NCI-H146 treated with DMSO at 0.1 percent for 48 hours (cell line): ENCODE data around the gene IDH3A.
A peak's percentile ranks its signal among the peaks of the same experiment; 100 is the strongest.

Experiments used
- DNase-seq: peaks from one replicate; lab custom pipeline; 2025; ENCODE audit not compliant: unreplicated experiment; lab: John Stamatoyannopoulos, UW

IDH3A gene

GRCh38 chr15:78149068-78149804 lies at the start of gene IDH3A:
IDH3A (plus strand) TSS chr15:78149362; CDS start chr15:78149404, 42 bp downstream.
- DNase-seq, result peak; percentile 79

GRCh38 chr15:78100886-78101285 lies 48.3 kb upstream of the IDH3A start:
- no peak for DNase-seq

- no peak for DNase-seq
These were observed 47.6 kb upstream of the IDH3A start for GRCh38 chr15:78101423-78102105.

- no peak for DNase-seq
These were observed 47.0 kb upstream of the IDH3A start for GRCh38 chr15:78102211-78102610.

GRCh38 chr15:78102741-78103140 lies 46.4 kb upstream of the IDH3A start:
- DNase-seq, result no peak

GRCh38 chr15:78103406-78104118 lies 45.6 kb upstream of the IDH3A start:
- no peak for DNase-seq

- no peak for DNase-seq
These were observed 45.1 kb upstream of the IDH3A start for GRCh38 chr15:78104119-78104479.

GRCh38 chr15:78104566-78105475 lies 44.3 kb upstream of the IDH3A start:
- no peak for DNase-seq

- DNase-seq, result no peak
These were observed 43.5 kb upstream of the IDH3A start for GRCh38 chr15:78105476-78106241.

GRCh38 chr15:78107471-78107870 lies 41.7 kb upstream of the IDH3A start:
- DNase-seq, result no peak

- DNase-seq, result peak; percentile 11
These were observed 40.7 kb upstream of the IDH3A start for GRCh38 chr15:78108300-78109084.

- DNase-seq, result no peak
These were observed 40.0 kb upstream of the IDH3A start for GRCh38 chr15:78109156-78109555.

GRCh38 chr15:78110096-78110495 lies 39.1 kb upstream of the IDH3A start:
- DNase-seq, result no peak

GRCh38 chr15:78110916-78111475 lies 38.2 kb upstream of the IDH3A start:
- no peak for DNase-seq

GRCh38 chr15:78111788-78112187 lies 37.4 kb upstream of the IDH3A start:
- DNase-seq, result no peak

GRCh38 chr15:78112551-78112950 lies 36.6 kb upstream of the IDH3A start:
- DNase-seq, result no peak

- no peak for DNase-seq
These were observed 28.6 kb upstream of the IDH3A start for GRCh38 chr15:78120523-78120922.

GRCh38 chr15:78125267-78125666 lies 23.9 kb upstream of the IDH3A start:
- DNase-seq, result no peak

GRCh38 chr15:78127882-78128281 lies 21.3 kb upstream of the IDH3A start:
- no peak for DNase-seq
